GM12878 (cell line): Measurements from ENCODE around the gene LMO3.

ENCODE experiments used
- ATF2 ChIP-seq: IDR thresholded peaks from 2 replicates; pipeline ENCODE4 v1.6.1; 2012; ENCODE audit warnings: low read length, inconsistent platforms
- CTCF ChIP-seq, 3 experiments: IDR thresholded peaks in 2 of 3; conservative IDR thresholded peaks in 1 of 3; 2 replicates each; pipeline ENCODE4 v1.5.1; 2011; ENCODE audit warnings: low read depth in 3 of 3, low read length in 3 of 3, mild to moderate bottlenecking in 3 of 3, control low read depth in 2 of 3, moderate library complexity in 2 of 3, inconsistent platforms in 1 of 3, mixed read lengths in 1 of 3; ENCODE audit not compliant: control insufficient read depth in 2 of 3, insufficient read depth in 1 of 3; ENCODE audit errors: extremely low read depth in 1 of 3
- E2F4 ChIP-seq: IDR thresholded peaks from 2 replicates; pipeline ENCODE4 v1.6.1; 2012; ENCODE audit warnings: low read depth, low read length, improper control_type of control experiment
- EP300 ChIP-seq, 2 experiments: fragments of 150-350 bp in 1 of 2; IDR thresholded peaks; 2 replicates each; pipeline ENCODE4 v1.6.1; 2011 to 2012; ENCODE audit warnings: low read depth in 2 of 2, low read length in 2 of 2, borderline replicate concordance in 1 of 2, improper control_type of control experiment in 1 of 2, inconsistent platforms in 1 of 2; ENCODE audit not compliant: control insufficient read depth in 1 of 2
- EZH2 ChIP-seq: IDR thresholded peaks from 2 replicates; pipeline ENCODE4 v1.6.1; 2012; ENCODE audit warnings: low read depth, mild to moderate bottlenecking, control low read depth, inconsistent platforms, low read length, borderline replicate concordance; ENCODE audit not compliant: control insufficient read depth
- FOXM1 ChIP-seq: IDR thresholded peaks from 2 replicates; pipeline ENCODE4 v1.6.1; 2012; ENCODE audit warnings: low read depth, mild to moderate bottlenecking, inconsistent platforms, low read length, moderate library complexity
- NR2C1 ChIP-seq: fragments of 450-650 bp; IDR thresholded peaks from 2 replicates; pipeline ENCODE4 v1.6.1; 2017; ENCODE audit warnings: antibody characterized with exemption, mild to moderate bottlenecking, moderate library complexity
- NR2C2 ChIP-seq: IDR thresholded peaks from 2 replicates; pipeline ENCODE4 v1.6.1; 2011; ENCODE audit warnings: borderline replicate concordance, low read depth; ENCODE audit not compliant: control insufficient read depth, insufficient read length
- POLR2A ChIP-seq: IDR thresholded peaks from 2 replicates; pipeline ENCODE4 v1.6.1; 2011; ENCODE audit warnings: low read depth, mild to moderate bottlenecking, low read length
- SREBF2 ChIP-seq: IDR thresholded peaks from 2 replicates; pipeline ENCODE4 v1.6.1; 2012; ENCODE audit warnings: mild to moderate bottlenecking, low read length
- SRF ChIP-seq, 2 experiments: IDR thresholded peaks; 2 replicates each; pipeline ENCODE4 v1.6.1; 2011; ENCODE audit warnings: low read depth in 2 of 2, low read length in 2 of 2, mild to moderate bottlenecking in 1 of 2, moderate library complexity in 1 of 2
- USF2 ChIP-seq: IDR thresholded peaks from 2 replicates; pipeline ENCODE4 v1.6.1; 2011; ENCODE audit warnings: low read depth, low read length, improper control_type of control experiment, borderline replicate concordance
- ZNF592 ChIP-seq: fragments of 450-650 bp; IDR thresholded peaks from 2 replicates; pipeline ENCODE4 v1.6.1; 2017; ENCODE audit warnings: mild to moderate bottlenecking, moderate library complexity

GRCh38 chr12:16600525-16600924, 5.4 kb downstream of the LMO3 start:
- TF ChIP-seq FOXM1 (no peak), E2F4 (no peak), NR2C2 (no peak), CTCF (IDR thresholded peaks at IDR 0.05 in 2 of 3, conservative IDR thresholded peaks at IDR 0.05 in 1 of 3; ENCODE audit: control insufficient read depth in 2 of 3, extremely low read depth in 1 of 3, insufficient read depth in 1 of 3, low read depth in 3 of 3, low read length in 3 of 3) (no peak), POLR2A (no peak), USF2 (no peak), NR2C1 (no peak), SRF (IDR thresholded peaks at IDR 0.05; ENCODE audit: low read depth in 2 of 2, low read length in 2 of 2) (no peak), EP300 (IDR thresholded peaks at IDR 0.05; ENCODE audit: borderline replicate concordance in 1 of 2, control insufficient read depth in 1 of 2, low read depth in 2 of 2, low read length in 2 of 2) (no peak), ZNF592 (no peak), ATF2 (no peak), EZH2 (no peak), SREBF2 (no peak)
